HepG2 (cell line): ENCODE results near the gene SOX9. TPM values are rescaled to one million over a fixed set of nuclear protein-coding genes. Genes with fewer than 3 reads are reported as not detected.
A peak's percentile ranks its signal among the peaks of the same experiment; 100 is the strongest.

ENCODE experiments used
- AHDC1 ChIP-seq: sonication (generic); formaldehyde crosslinking; IDR thresholded peaks from 2 replicates; pipeline ENCODE4 v1.5.1; 2020; ENCODE audit warnings: mild to moderate bottlenecking, missing genetic modification reagents, borderline replicate concordance
- AKAP8 ChIP-seq: sonication (generic); formaldehyde crosslinking; IDR thresholded peaks from 2 replicates; pipeline ENCODE4 v1.5.1; 2020; ENCODE audit warnings: mild to moderate bottlenecking, missing genetic modification reagents
- ASH2L ChIP-seq: fragments of 300-600, 200-600 bp; sonication (generic); IDR thresholded peaks from 2 replicates; pipeline ENCODE4 v1.7.0; 2017; ENCODE audit warnings: low read depth, mild to moderate bottlenecking, moderate library complexity, mixed read lengths, low read length; ENCODE audit not compliant: insufficient read length
- BRCA1 ChIP-seq: sonication (generic); formaldehyde crosslinking; IDR thresholded peaks from 2 replicates; pipeline ENCODE4 v1.4.0; 2020; ENCODE audit warnings: missing genetic modification reagents
- CC2D1A ChIP-seq: sonication (generic); formaldehyde crosslinking; IDR thresholded peaks from 2 replicates; pipeline ENCODE4 v1.8.1; 2023; ENCODE audit warnings: mild to moderate bottlenecking, missing genetic modification reagents
- DPF2 ChIP-seq: sonication (generic); formaldehyde crosslinking; IDR thresholded peaks from 2 replicates; pipeline ENCODE4 v1.4.0; 2020; ENCODE audit warnings: mild to moderate bottlenecking, low read depth, missing genetic modification reagents, borderline replicate concordance
- GLI4 ChIP-seq: sonication (generic); formaldehyde crosslinking; IDR thresholded peaks from 2 replicates; pipeline ENCODE4 v1.5.1; 2020; ENCODE audit warnings: missing genetic modification reagents, mild to moderate bottlenecking, moderate library complexity, borderline replicate concordance
- HDAC6 ChIP-seq: fragments of 200-600 bp; sonication (generic); IDR thresholded peaks from 2 replicates; pipeline ENCODE4 v1.7.0; 2017; ENCODE audit warnings: mild to moderate bottlenecking, antibody characterized with exemption, low read length, low read depth
- KLF11 ChIP-seq: IDR thresholded peaks from 2 replicates; pipeline ENCODE4 v1.6.1; 2016; ENCODE audit warnings: missing compliant biosample characterization
- MAFG ChIP-seq: sonication (generic); formaldehyde crosslinking; IDR thresholded peaks from 2 replicates; pipeline ENCODE4 v1.5.1; 2020; ENCODE audit warnings: mild to moderate bottlenecking, missing genetic modification reagents
- MIXL1 ChIP-seq: IDR thresholded peaks from 2 replicates; pipeline ENCODE4 v1.6.1; 2016
- NFE2 ChIP-seq: sonication (generic); formaldehyde crosslinking; IDR thresholded peaks from 2 replicates; pipeline ENCODE4 v1.4.0; 2020; ENCODE audit warnings: missing genetic modification reagents
- PCBP1 ChIP-seq: fragments of 200-400 bp; formaldehyde crosslinking; IDR thresholded peaks from 2 replicates; pipeline ENCODE4 v1.6.1; 2017; ENCODE audit warnings: mild to moderate bottlenecking, low read depth, low read length, borderline replicate concordance
- RARG ChIP-seq: sonication (generic); formaldehyde crosslinking; IDR thresholded peaks from 2 replicates; pipeline ENCODE4 v1.4.0; 2020; ENCODE audit warnings: low read depth, mild to moderate bottlenecking, missing genetic modification reagents
- SIX4 ChIP-seq: sonication (generic); formaldehyde crosslinking; IDR thresholded peaks from 2 replicates; pipeline ENCODE4 v1.4.0; 2020; ENCODE audit warnings: missing genetic modification reagents
- ZC3H4 ChIP-seq: sonication (generic); formaldehyde crosslinking; IDR thresholded peaks from 2 replicates; pipeline ENCODE4 v1.4.0; 2020; ENCODE audit warnings: missing genetic modification reagents, borderline replicate concordance
- ZNF670 ChIP-seq: sonication (generic); formaldehyde crosslinking; IDR thresholded peaks from 2 replicates; pipeline ENCODE4 v1.8.0; 2022; ENCODE audit warnings: mild to moderate bottlenecking, missing genetic modification reagents, borderline replicate concordance
- polyA plus RNA-seq, 8 experiments: library from polyadenylated mRNA; depleted of rRNA in 3 of 8; stranded (reverse) in 7 of 8; unstranded in 1 of 8; fragments of >200 nt; fragmentation: Illumina TruSeq in 4 of 8; extraction: Trizol in 4 of 8; gene quantifications; 2 replicates each; pipeline versions ENCODE4 v1.2.1 to v1.2.3, GENCODE V29; 2011 to 2016; ENCODE audit warnings: low read depth in 4 of 8, missing spikeins in 1 of 8, mixed read lengths in 1 of 8; ENCODE audit not compliant: insufficient read depth in 1 of 8
- total RNA-seq, 5 experiments: library from RNA; depleted of rRNA; stranded (reverse); fragments of >200 nt; fragmentation: Illumina TruSeq; extraction: Trizol; gene quantifications; 2 replicates each; pipeline ENCODE4 v1.2.3, GENCODE V29; 2016; ENCODE audit warnings: low read depth in 1 of 5
- TF ChIP-seq, protein P1 (sequence below): sonication (generic); formaldehyde crosslinking; IDR thresholded peaks from 2 replicates; pipeline ENCODE4 v1.9.0; 2021; ENCODE audit warnings: missing genetic modification reagents, borderline replicate concordance
- TF ChIP-seq, protein P2 (sequence below): sonication (generic); formaldehyde crosslinking; IDR thresholded peaks from 2 replicates; pipeline ENCODE4 v1.4.0; 2020; ENCODE audit warnings: mild to moderate bottlenecking, missing genetic modification reagents

The SOX9 gene
- total and polyA plus RNA-seq, 2 of the 13 experiments (the other 11 are each of a cell fraction or from before 2014, with no cell fraction given) = 16.1 to 27.6 TPM

DNA sequence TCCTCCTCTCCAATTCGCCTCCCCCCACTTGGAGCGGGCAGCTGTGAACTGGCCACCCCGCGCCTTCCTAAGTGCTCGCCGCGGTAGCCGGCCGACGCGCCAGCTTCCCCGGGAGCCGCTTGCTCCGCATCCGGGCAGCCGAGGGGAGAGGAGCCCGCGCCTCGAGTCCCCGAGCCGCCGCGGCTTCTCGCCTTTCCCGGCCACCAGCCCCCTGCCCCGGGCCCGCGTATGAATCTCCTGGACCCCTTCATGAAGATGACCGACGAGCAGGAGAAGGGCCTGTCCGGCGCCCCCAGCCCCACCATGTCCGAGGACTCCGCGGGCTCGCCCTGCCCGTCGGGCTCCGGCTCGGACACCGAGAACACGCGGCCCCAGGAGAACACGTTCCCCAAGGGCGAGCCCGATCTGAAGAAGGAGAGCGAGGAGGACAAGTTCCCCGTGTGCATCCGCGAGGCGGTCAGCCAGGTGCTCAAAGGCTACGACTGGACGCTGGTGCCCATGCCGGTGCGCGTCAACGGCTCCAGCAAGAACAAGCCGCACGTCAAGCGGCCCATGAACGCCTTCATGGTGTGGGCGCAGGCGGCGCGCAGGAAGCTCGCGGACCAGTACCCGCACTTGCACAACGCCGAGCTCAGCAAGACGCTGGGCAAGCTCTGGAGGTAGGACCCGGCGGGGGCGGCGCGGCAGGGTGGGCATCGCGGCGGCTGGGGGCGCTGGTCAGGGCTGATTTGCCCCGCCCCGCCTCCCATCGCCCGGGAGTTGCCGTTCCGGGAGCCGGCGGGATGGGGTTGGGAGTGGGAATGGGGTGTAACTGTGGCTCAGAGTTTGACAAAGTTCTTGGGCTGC, 567 bp downstream of the SOX9 start (continued):
- TF ChIP-seq SIX4 (CRISPR knock-in tag) (peak; percentile 25; the same call in 1 of the 2 replicates), GLI4 (CRISPR knock-in tag) (peak; percentile 95; the same call in 1 of the 2 replicates), HDAC6 (peak; percentile 90; the same call in 1 of the 2 replicates), AHDC1 (CRISPR knock-in tag) (peak; percentile 80; the same call in 1 of the 2 replicates), ZC3H4 (CRISPR knock-in tag) (0 out of 2 replicates have a peak, but pooled peaks have one; percentile 77), ASH2L (peak; percentile 89), NFE2 (CRISPR knock-in tag) (no peak), PCBP1 (peak; percentile 27; the same call in 1 of the 2 replicates), ZNF670 (CRISPR knock-in tag) (peak; percentile 98), BRCA1 (CRISPR knock-in tag) (peak; percentile 80), MAFG (CRISPR knock-in tag) (no peak), KLF11 (CRISPR knock-in tag) (0 out of 2 replicates have a peak, but pooled peaks have one; percentile 0), AKAP8 (CRISPR knock-in tag) (0 out of 2 replicates have a peak, but pooled peaks have one; percentile 35), CC2D1A (CRISPR knock-in tag) (no peak), MIXL1 (CRISPR knock-in tag) (no peak), DPF2 (CRISPR knock-in tag) (no peak; the same call in 1 of the 2 replicates), RARG (CRISPR knock-in tag) (0 out of 2 replicates have a peak, but pooled peaks have one; percentile 33)
- TF ChIP-seq, protein P1, sequence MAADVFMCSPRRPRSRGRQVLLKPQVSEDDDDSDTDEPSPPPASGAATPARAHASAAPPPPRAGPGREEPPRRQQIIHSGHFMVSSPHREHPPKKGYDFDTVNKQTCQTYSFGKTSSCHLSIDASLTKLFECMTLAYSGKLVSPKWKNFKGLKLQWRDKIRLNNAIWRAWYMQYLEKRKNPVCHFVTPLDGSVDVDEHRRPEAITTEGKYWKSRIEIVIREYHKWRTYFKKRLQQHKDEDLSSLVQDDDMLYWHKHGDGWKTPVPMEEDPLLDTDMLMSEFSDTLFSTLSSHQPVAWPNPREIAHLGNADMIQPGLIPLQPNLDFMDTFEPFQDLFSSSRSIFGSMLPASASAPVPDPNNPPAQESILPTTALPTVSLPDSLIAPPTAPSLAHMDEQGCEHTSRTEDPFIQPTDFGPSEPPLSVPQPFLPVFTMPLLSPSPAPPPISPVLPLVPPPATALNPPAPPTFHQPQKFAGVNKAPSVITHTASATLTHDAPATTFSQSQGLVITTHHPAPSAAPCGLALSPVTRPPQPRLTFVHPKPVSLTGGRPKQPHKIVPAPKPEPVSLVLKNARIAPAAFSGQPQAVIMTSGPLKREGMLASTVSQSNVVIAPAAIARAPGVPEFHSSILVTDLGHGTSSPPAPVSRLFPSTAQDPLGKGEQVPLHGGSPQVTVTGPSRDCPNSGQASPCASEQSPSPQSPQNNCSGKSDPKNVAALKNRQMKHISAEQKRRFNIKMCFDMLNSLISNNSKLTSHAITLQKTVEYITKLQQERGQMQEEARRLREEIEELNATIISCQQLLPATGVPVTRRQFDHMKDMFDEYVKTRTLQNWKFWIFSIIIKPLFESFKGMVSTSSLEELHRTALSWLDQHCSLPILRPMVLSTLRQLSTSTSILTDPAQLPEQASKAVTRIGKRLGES (CRISPR knock-in tag) = no peak; the same call in 1 of the 2 replicates
- TF ChIP-seq, protein P2, sequence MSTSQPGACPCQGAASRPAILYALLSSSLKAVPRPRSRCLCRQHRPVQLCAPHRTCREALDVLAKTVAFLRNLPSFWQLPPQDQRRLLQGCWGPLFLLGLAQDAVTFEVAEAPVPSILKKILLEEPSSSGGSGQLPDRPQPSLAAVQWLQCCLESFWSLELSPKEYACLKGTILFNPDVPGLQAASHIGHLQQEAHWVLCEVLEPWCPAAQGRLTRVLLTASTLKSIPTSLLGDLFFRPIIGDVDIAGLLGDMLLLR = peak; percentile 75
